ENCODE data around the gene ZFX.

Gene ZFX

DNA sequence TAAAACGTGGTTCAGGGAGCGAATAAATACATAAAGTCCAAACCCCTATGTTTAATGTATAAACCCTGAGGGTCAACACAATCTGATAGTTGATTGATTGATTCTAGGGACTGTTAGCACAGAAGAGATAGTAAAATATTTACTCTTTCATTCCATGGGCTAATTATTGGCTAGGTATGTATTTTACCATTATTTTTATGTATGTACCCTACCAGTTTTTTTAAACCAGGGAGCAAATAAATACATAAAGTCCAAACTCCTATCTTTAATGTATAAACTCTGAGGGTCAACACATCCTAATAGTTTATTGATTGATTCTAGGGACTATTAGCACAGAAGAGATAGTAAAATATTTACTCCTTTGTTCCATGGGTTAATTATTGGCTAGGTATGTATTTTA is 40.0 kb downstream of the ZFX start:
- no peak overlapping the region for H3K4me3 ChIP-seq (ENCODE audit: low read length)
- DNase-seq (ENCODE audit: low read depth, low spot score), result no peak

DNA sequence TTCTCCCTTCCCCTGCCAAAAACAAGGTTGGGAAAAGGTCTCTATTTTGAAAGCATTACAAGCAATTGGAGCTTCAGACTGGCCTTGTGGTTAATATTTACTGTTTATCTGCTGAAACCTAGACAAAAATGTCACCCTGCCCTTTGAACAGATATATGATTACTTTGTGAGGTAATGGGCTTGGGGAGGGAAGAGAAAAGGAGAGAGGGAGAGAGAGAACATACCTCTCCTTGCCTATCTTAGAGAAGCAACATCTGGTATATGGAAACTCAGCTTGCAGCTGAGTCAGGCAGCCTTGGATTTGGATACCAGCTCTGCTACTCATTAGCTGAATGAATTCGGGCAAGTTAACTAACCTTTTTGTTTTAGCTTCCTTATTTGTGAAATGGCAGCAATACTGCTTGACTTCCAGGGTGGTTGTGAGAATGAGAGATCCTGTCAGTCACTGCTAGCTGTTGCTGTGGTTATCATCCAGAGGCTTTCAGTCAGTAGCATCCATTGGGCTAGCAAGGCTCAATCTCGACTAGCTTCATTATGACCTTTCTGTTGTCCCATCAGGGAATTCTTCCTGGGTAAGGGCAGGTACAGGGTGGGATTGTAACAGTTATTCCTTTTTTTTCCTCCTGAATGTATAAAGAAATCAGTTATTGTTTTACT is 41.1 kb downstream of the ZFX start:
- no peak for DNase-seq (ENCODE audit: low read depth, low spot score)
- no peak overlapping the region for H3K4me3 ChIP-seq (ENCODE audit: low read length)

DNA sequence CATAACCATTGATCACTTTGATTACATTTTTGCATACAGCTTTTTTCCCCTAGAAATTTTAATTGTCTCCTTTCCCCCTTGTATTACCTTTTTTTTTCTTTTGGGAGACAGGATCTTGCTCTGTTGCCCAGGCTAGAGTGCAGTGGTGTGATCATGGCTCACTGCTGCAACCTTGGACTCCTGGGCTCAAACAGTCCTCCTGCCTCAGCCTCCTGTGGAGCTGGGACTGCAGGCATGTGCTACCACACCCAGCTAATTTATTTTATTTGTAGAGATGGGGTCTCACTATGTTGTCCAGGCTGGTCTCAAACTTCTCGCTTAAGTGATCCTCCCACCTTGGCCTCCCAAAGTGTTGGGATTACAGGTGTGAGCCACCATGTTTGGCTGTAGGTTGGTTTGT is 47.0 kb downstream of the ZFX start:
- no peak overlapping the region for H3K4me3 ChIP-seq (ENCODE audit: low read length)
- DNase-seq (ENCODE audit: low read depth, low spot score), result no peak

DNA sequence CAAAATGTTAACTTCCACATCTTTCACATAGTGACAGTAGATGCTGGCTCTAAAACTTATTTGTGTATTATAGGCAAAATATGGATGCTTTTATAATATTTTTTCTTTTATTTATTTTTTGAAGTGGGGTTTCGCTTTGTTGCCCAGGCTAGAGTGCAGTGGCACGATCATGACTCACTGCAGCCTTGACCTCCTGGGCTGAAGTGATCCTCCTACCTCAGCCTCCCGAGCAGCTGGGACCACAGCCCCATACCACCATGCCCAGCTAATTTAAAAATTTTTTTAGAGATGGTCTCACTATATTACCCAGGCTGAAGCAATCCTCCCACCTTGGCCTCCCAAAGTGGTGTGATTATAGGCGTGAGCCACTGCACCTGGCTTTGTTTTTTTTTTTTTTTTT is 48.6 kb downstream of the ZFX start:
- no peak for DNase-seq (ENCODE audit: low read depth, low spot score)
- H3K4me3 ChIP-seq (ENCODE audit: low read length), result no peak overlapping the region

DNA sequence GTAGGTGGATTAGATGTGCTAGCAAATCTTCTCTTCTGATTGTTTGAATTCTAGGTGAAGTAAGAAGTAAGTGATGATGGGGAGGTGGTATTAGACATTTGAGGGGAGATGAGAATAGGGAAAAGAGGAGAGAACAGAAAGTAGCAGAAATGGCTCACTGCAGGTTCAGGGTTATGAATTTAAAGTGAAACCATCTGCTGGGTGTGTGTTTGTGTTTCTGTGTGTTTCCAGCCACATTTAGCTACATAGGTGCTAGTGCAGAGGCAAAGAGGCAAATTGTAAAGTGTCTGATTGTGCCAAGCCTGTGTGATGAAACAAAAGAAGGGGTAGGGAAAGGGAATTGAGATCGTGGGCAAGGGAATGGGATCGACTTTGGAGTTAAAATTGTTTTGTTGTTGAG is 50.6 kb downstream of the ZFX start:
- no peak overlapping the region for H3K4me3 ChIP-seq (ENCODE audit: low read length)
- DNase-seq (ENCODE audit: low read depth, low spot score), result no peak

DNA sequence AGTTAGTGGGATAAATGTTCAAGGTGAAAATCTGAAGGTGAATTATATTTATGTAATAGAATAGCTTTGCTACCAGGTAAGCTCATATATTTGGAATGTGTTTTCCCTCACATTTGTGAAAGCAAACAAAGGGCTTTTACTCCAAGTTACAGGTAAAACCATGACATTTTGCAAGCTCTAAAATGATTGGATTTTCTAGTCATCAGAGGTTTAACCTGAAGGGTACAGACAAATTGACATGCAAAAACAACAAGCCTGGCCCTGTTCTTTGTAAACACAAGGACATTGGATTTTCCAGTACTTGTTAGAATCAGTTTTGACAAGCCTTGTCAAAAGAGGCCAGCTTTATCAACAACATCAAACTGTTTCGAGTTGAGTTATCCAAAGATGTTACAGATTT is 51.7 kb downstream of the ZFX start:
- H3K4me3 ChIP-seq (ENCODE audit: low read length), result no peak overlapping the region
- no peak for DNase-seq (ENCODE audit: low read depth, low spot score)

DNA sequence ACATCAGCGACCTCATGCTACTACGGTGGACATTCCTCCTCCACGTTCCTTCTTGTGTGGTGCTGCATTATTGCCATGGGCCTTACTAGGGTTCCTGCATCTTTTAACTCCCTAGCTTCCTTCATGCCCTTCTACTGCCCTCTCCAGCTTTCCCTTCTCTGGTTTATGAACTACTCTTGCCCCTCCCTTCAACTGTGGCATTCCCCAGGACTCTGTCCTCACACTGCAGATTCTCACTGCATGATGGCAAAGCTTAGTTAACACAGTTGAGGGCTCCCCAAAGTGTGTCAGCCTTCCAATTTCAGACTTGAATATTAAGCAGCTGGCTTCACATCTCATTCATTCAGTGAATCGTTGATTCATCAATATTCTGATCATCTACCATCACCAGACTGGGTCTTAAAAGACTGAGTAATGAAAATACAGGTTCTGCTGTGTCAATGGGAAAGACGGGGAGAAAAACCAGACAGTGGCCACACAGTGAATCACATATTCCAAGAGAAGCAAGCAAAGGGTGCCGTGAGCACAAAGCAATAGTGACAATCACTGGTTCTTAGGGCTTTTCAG is 53.0 kb downstream of the ZFX start:
- DNase-seq (ENCODE audit: low read depth, low spot score), result no peak
- no peak overlapping the region for H3K4me3 ChIP-seq (ENCODE audit: low read length)

DNA sequence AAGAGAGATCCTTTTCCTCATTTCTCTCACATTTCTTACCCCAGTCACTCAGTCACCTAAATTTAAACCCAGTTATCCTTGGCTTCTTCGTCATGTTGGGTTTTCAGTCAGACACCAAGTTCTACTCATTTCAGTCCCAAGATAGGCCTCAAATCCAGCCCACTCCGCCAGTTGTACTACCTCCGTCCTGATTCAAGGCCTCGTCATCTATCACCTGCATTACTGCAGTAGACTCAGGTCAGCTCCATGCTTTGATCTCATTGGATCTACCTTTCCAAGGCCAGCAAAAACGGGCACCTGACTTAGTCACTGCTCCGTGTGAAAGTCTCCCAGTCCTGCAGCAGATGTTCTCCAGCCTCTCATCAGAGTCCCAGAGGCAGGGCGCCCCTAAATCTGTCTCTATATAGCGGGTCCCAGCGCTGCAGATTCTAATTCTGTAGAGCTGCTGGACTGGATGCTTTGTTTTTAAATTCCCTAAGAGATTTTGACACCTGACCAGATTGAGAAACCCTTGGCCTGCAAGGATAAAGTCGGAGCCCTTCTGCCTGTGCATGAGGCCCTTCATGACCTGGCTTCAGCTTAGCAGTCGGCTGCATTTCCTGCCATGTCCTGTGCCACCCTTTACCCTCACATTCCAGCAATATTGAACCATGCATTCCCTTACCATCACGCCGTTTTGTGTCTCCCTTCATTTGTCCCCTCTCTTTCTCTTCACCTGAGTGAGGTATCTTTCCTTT is 53.7 kb downstream of the ZFX start:
- H3K4me3 ChIP-seq (ENCODE audit: low read length), result no peak overlapping the region
- no peak for DNase-seq (ENCODE audit: low read depth, low spot score)

DNA sequence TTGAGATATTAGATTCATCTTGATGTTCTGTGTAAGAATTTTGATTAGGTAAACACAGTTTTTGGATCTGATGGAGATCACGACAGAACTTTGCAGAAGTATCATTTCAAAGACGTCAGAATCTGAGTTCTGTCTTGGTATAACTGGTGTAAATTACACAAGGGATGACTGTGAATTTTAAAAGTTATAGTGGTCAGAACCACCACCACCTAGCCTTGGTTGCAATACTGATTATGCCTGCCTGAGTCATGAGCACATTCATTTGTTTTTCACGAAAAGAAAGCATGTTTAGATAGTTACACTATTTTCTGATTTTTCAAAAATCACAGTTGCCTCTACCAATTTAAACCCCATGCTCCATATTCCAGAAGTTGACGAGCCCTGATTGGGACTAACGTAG is 54.8 kb downstream of the ZFX start:
- H3K4me3 ChIP-seq (ENCODE audit: low read length), result no peak overlapping the region
- DNase-seq (ENCODE audit: low read depth, low spot score), result no peak

DNA sequence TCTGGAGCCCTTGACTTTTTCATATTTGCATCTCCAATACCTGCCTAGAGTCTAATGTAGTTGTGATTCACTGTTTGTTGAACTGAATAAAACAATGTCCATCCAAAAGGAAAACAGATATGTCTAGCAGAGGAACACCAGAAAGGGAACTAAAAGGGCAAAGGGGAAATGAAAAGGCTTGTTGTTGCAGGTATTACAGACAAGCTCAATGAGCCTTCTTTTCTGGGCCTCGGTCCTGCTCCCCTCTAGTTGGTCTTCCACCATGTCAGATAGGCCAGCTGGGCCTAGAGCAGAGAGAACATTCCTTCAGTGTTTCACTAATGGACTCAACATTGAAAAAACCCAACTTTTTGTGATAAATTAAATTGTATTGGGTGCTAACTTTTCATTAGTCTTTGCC is 55.4 kb downstream of the ZFX start:
- H3K4me3 ChIP-seq (ENCODE audit: low read length), result no peak overlapping the region
- no peak for DNase-seq (ENCODE audit: low read depth, low spot score)

DNA sequence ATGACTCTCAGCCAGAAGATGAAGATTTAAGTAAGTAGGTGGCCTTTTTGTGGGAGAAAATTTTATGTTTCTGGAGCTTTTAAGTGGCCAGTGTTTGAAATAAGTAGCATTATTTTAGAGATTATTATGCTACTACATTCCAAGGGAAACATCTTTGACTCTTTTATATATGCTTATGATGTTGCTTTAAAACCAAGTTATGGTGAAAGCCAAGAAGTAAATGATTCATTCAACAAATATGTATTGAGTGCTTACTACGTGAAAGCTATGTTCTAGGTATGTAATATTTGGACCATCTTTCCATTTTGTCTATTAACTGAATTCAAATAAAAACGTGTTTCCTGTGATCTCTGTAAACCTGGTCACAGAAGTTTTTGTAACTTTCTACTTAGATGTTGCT is 58.3 kb downstream of the ZFX start:
- no peak overlapping the region for H3K4me3 ChIP-seq (ENCODE audit: low read length)
- no peak for DNase-seq (ENCODE audit: low read depth, low spot score)

DNA sequence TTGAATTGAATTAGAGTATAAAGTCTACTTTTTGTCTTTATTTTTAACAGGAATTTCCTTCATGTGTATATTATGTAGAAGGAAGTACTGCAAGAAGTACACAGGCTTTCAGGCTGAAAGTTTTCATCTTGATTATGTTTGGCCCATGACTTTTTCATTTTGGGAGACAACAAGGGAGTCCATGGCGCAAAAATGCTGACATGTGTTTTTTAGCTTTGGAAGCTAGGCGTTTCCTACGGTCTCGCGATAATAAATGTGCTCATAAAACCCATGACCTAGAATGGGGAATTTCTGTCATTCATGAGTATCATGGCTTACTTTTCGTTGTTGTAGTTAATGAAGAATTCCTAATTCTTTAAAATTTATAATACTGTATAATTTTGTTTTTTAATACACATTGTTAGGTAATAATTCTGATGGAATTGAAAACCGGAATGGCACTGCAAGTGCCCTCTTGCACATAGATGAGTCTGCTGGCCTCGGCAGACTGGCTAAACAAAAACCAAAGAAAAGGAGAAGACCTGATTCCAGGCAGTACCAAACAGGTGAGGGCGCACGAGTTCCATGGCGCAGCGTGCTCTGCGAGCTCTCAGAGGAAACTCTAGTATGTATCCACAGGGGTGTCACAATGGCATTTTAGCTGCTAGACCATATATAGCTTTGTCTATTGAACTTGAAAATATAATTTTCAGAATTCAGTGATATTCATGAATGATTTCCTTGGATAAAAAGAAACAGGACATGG is 59.1 kb downstream of the ZFX start:
- no peak overlapping the region for H3K4me3 ChIP-seq (ENCODE audit: low read length)
- DNase-seq (ENCODE audit: low read depth, low spot score), result no peak

DNA sequence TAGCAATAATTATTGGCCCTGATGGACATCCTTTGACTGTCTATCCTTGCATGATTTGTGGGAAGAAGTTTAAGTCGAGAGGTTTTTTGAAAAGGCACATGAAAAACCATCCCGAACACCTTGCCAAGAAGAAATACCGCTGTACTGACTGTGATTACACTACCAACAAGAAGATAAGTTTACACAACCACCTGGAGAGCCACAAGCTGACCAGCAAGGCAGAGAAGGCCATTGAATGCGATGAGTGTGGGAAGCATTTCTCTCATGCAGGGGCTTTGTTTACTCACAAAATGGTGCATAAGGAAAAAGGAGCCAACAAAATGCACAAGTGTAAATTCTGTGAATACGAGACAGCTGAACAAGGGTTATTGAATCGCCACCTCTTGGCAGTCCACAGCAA is 60.7 kb downstream of the ZFX start:
- DNase-seq (ENCODE audit: low read depth, low spot score), result no peak

DNA sequence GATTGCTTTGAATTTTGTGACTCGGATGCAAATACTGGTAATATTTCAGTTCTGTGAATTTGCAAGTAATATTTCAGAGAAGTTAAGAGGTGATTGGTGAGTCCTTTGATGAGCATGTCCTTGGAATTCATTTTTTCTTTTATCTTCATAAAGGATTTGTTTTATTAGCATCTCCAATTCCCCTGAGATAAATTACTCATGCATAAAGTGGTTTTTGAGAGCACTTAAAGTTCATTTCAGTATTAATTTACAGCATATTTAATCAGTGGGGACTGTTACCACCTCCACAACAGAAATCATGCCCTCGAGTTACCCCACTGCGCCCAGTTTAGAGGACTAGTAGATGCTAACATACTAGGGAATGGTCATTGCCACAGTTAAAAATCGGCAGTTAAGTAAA is 65.0 kb downstream of the ZFX start:
- DNase-seq (ENCODE audit: low read depth, low spot score), result no peak
- no peak overlapping the region for H3K4me3 ChIP-seq (ENCODE audit: low read length)

More for the DNA sequence above, 60.7 kb downstream of the ZFX start:
- H3K4me3 ChIP-seq (ENCODE audit: low read length), result no peak overlapping the region

DNA sequence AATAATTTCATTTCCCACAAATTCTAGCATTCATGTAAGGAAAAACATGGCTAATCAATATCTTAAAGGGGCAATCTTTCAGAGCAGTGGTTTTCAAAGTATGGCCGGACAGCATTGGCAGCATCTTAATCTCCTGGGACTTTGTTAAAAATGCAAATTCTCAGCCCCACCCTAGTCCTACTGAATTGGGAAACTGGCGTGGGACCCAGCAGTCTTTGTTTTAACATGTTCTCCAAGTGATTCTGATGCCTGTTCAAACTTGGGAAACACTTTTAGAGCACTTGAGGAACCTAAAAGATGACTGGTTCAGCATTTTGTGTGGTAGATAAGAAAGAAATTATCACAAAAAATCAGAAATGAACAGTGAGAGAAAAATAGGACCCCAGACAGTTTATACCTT is 65.7 kb downstream of the ZFX start:
- no peak for DNase-seq (ENCODE audit: low read depth, low spot score)
- H3K4me3 ChIP-seq (ENCODE audit: low read length), result no peak overlapping the region

DNA sequence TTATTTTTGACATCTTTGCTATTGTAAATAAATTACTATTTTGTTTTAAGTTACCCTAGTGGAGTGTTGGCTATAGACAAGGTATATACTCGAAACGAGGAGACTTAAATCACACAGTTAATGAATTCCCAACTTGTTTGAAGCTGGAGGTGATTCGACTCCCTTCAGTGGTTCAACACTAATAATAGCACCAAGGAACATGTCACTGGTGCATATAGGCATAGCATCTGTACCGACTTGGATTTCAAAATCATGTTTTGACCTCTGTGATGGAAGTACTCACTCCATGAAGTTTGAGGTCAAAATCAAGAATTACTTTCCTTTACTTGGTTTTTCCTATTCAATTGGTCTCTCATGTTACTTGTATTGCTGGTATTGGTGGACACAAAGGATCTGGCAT is 66.5 kb downstream of the ZFX start:
- no peak for DNase-seq (ENCODE audit: low read depth, low spot score)
- H3K4me3 ChIP-seq (ENCODE audit: low read length), result no peak overlapping the region

DNA sequence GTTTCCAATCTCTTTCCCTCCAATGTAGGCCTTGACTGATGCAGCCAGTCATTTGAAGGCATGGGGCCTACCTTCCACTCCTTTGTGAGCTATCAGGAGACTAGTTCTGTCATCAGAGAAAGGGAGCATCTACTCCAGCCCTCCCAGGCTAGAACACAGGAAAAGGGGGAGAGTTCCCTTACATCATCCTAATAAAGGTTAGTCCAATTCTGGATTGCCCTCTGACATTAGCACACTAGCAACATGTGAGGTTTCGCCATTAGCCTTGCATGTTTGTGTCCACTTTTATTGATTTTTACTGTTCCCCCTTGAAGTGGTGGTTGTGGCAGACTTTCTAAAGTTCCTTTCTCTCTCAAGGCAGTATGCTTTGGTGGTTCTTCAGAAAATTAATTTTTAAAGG is 67.3 kb downstream of the ZFX start:
- no peak overlapping the region for H3K4me3 ChIP-seq (ENCODE audit: low read length)
- DNase-seq (ENCODE audit: low read depth, low spot score), result no peak

DNA sequence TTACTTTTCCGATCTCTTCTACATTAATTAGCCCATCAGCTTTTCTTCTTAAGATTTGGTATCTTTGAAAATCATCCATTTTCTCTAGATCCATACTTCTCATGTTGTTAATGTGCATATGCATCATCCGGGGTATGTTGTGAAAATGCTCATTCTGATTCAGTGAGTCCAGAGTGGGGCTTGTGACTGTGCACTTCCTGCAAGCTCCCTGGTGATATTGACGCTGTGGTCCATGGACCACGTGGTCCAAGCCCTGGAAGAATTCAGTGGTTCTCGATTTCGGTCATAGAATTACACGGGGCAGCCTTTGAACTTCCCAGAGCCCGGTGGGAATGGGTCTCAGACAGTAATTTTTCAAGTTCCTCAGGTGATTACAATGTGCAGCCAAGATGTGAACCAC is 69.8 kb downstream of the ZFX start:
- no peak for DNase-seq (ENCODE audit: low read depth, low spot score)
- H3K4me3 ChIP-seq (ENCODE audit: low read length), result no peak overlapping the region

DNA sequence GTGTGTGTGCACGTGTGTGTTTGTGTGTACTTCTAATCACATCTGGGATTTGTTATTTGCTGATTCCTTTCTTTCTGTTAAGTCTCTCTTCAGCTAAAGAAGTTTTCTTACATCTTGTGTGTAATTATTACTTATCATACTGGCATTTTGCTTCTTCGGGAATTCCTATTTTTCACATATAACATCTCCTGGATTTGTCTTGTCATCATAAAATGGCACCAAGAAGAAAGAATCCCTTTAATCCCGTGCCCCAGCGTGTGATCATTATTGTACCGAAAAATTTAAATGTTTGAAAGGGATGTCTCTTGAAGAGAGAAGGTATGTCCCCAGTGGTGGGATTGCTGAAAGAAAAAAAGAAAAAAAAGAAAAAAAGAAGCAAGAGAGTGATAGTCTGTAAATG is 72.3 kb downstream of the ZFX start:
- DNase-seq (ENCODE audit: low read depth, low spot score), result no peak
- no peak overlapping the region for H3K4me3 ChIP-seq (ENCODE audit: low read length)

DNA sequence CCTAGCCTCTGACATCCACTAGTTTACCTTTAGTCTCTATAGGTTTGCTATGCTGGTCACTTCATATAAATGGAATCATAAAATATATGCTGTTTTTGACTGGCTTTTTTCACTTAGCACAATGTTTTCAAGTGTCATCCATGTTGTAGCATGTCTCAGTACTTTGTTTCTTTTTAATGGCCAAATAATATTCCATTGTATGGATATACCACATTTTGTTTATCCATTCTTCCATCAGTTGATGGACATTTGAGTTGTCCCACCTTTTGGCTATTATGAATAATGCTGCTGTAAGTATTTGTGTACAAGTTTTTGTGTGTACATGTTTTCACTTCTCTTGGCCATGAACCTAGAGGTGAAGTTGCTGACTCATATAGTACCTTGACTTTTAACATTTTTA is 75.7 kb downstream of the ZFX start:
- H3K4me3 ChIP-seq (ENCODE audit: low read length), result no peak overlapping the region
- DNase-seq (ENCODE audit: low read depth, low spot score), result no peak
